K562 (cell line): ENCODE measurements around the gene ATP5MK. TPM values are rescaled to one million over a fixed set of nuclear protein-coding genes. Genes with fewer than 3 reads are reported as not detected.

ENCODE experiments used
- ATAC-seq: fragments of 200-7000 bp; cut with Tn5 transposase; 3 replicates; pipeline ENCODE4 v1.9.1; 2020; ENCODE audit warnings: moderate library complexity
- BruUV-seq: library from RNA; stranded (reverse); fragments of 400-500 nt; replicated peaks from 2 replicates; lab custom pipeline; 2021; lab: Mats Ljungman, UMichigan
- CTCF ChIA-PET: fragments of 300-600 bp; formaldehyde crosslinking; extraction: SDS; loops from one replicate; lab custom pipeline; 2021; ENCODE audit warnings: low intra/inter-chr PET ratio; lab: Yijun Ruan, JAX
- POLR2A ChIA-PET: fragments of 300-600, 350-650 bp; sonication (Branson Sonifier 250); formaldehyde crosslinking; extraction: SDS; loops from one replicate; lab custom pipeline; 2021; ENCODE audit warnings: antibody characterized with exemption, inconsistent platforms; lab: Yijun Ruan, JAX
- DNase-seq, 4 experiments: peaks; one replicate each; pipeline versions ENCODE4 v3.0.0 to v3.0.0-alpha.2; 2011 to 2018; ENCODE audit warnings: low spot score in 3 of 4, mixed read lengths in 3 of 4; ENCODE audit errors: extremely low read depth in 1 of 4
- FAIRE-seq: peaks from 2 replicates; lab custom pipeline; 2011; peaks lifted over from hg19 to GRCh38; lab: Jason Lieb, UNC
- H2AFZ ChIP-seq: 2 replicates; pipeline ENCODE4 v1.6.0; 2011; ENCODE audit warnings: low read depth, low read length, control low read depth, inconsistent platforms
- H3K27ac ChIP-seq: fragments of 200-600 bp; 3 replicates; pipeline ENCODE4 v1.8.0; 2011; ENCODE audit warnings: low read depth, mild to moderate bottlenecking, control low read depth, inconsistent platforms, low read length, moderate library complexity, mixed read lengths; ENCODE audit errors: extremely low read depth
- H3K27me3 ChIP-seq, 2 experiments: fragments of 300-600 bp in 1 of 2; 2 replicates in 1 of 2; 3 replicates in 1 of 2; pipeline versions ENCODE4 v1.6.0 to v1.8.0; 2011; ENCODE audit warnings: inconsistent platforms in 2 of 2, low read length in 2 of 2, mild to moderate bottlenecking in 1 of 2, mixed read lengths in 1 of 2, moderate library complexity in 1 of 2; ENCODE audit not compliant: control insufficient read depth in 2 of 2, insufficient read depth in 2 of 2
- H3K36me3 ChIP-seq: fragments of 300-600 bp; 3 replicates; pipeline ENCODE4 v1.8.0; 2011; ENCODE audit warnings: mild to moderate bottlenecking, low read length, inconsistent platforms; ENCODE audit not compliant: control insufficient read depth, insufficient read depth
- H3K4me1 ChIP-seq, 2 experiments: fragments of 200-600 bp in 1 of 2; replicated peaks in 1 of 2; 2 replicates in 1 of 2; 3 replicates in 1 of 2; pipeline versions ENCODE4 v1.5.1 to v1.8.0; 2011; ENCODE audit warnings: inconsistent platforms in 2 of 2, low read length in 2 of 2, mild to moderate bottlenecking in 1 of 2, mixed read lengths in 1 of 2, moderate library complexity in 1 of 2; ENCODE audit not compliant: control insufficient read depth in 2 of 2, insufficient read depth in 2 of 2
- H3K4me2 ChIP-seq: 2 replicates; pipeline ENCODE4 v1.6.1; 2011; ENCODE audit warnings: low read length, control low read depth, inconsistent platforms, mixed read lengths; ENCODE audit not compliant: insufficient read depth
- H3K4me3 ChIP-seq: fragments of 200-600 bp; sonication (generic), shearing (Covaris generic); 2 replicates; pipeline ENCODE4 v1.5.1; 2016; ENCODE audit warnings: control low read depth, inconsistent platforms
- H3K79me2 ChIP-seq: fragments of 200-600 bp; 3 replicates; pipeline ENCODE4 v1.8.0; 2011; ENCODE audit warnings: low read length, inconsistent platforms; ENCODE audit not compliant: control insufficient read depth, insufficient read depth
- H3K9ac ChIP-seq, 2 experiments: 2 replicates each; pipeline versions ENCODE4 v1.6.0 to v1.6.1; 2011; ENCODE audit warnings: low read depth in 2 of 2, low read length in 2 of 2, control low read depth in 1 of 2, inconsistent platforms in 1 of 2, mild to moderate bottlenecking in 1 of 2, mixed read lengths in 1 of 2; ENCODE audit not compliant: insufficient read depth in 1 of 2
- H3K9me1 ChIP-seq: one replicate; pipeline ENCODE4 v1.6.0; 2011; ENCODE audit warnings: inconsistent platforms, mild to moderate bottlenecking, low read length, moderate library complexity; ENCODE audit not compliant: control insufficient read depth, insufficient read depth
- H3K9me3 ChIP-seq: replicated peaks from 2 replicates; pipeline ENCODE4 v1.5.1; 2011; ENCODE audit warnings: low read depth, low read length, inconsistent platforms; ENCODE audit not compliant: control insufficient read depth, insufficient read depth
- H4K20me1 ChIP-seq: replicated peaks from 2 replicates; pipeline ENCODE4 v1.6.1; 2011; ENCODE audit warnings: low read length, inconsistent platforms, mixed read lengths; ENCODE audit not compliant: control insufficient read depth, insufficient read depth
- ARNT ChIP-seq, 2 experiments: fragments of 450-650 bp; IDR thresholded peaks; 2 replicates each; pipeline ENCODE4 v1.6.1; 2016; ENCODE audit warnings: mild to moderate bottlenecking in 1 of 2
- CREB1 ChIP-seq, 2 experiments: sonication (generic) in 1 of 2; formaldehyde crosslinking in 1 of 2; IDR thresholded peaks; 2 replicates each; pipeline versions ENCODE4 v1.6.1 to v1.8.0; 2012 to 2022; ENCODE audit warnings: inconsistent platforms in 1 of 2, mild to moderate bottlenecking in 1 of 2, missing genetic modification reagents in 1 of 2, moderate library complexity in 1 of 2
- FOXJ2 ChIP-seq: fragments of 200-800 bp; sonication (Bioruptor generic); IDR thresholded peaks from 2 replicates; pipeline ENCODE4 v1.6.1; 2016; ENCODE audit warnings: missing genetic modification characterization, missing compliant biosample characterization
- GMEB1 ChIP-seq: fragments of 250-450 bp; sonication (Bioruptor Pico); IDR thresholded peaks from 2 replicates; pipeline ENCODE4 v1.4.0; 2020; ENCODE audit warnings: mild to moderate bottlenecking
- HMG20B ChIP-seq: fragments of 250-450 bp; sonication (Bioruptor Pico); IDR thresholded peaks from 2 replicates; pipeline ENCODE4 v1.5.0; 2021; ENCODE audit warnings: mild to moderate bottlenecking
- HMGN3 ChIP-seq: IDR thresholded peaks from 2 replicates; pipeline ENCODE4 v1.6.1; 2011; ENCODE audit warnings: borderline replicate concordance, low read depth, mild to moderate bottlenecking, mixed read lengths, low read length; ENCODE audit not compliant: insufficient read length; ENCODE audit errors: extremely low read depth
- NFE2 ChIP-seq: IDR thresholded peaks from 2 replicates; pipeline ENCODE4 v1.6.1; 2014; ENCODE audit warnings: antibody characterized with exemption, low read depth
- OTX1 ChIP-seq: fragments of 450-650 bp; formaldehyde crosslinking; IDR thresholded peaks from 2 replicates; pipeline ENCODE4 v1.4.0; 2022; ENCODE audit warnings: mild to moderate bottlenecking
- TCF3 ChIP-seq: sonication (generic); formaldehyde crosslinking; IDR thresholded peaks from 2 replicates; pipeline ENCODE4 v1.4.0; 2020; ENCODE audit warnings: mild to moderate bottlenecking, missing genetic modification reagents
- U2AF2 ChIP-seq: fragments of 200-400 bp; formaldehyde crosslinking; optimal IDR thresholded peaks from 2 replicates; pipeline ENCODE3; 2017; ENCODE audit warnings: low read depth, mild to moderate bottlenecking, low read length
- ZBTB1 ChIP-seq: sonication (generic); formaldehyde crosslinking; IDR thresholded peaks from 2 replicates; pipeline ENCODE4 v1.8.1; 2023; ENCODE audit warnings: missing genetic modification reagents, low read depth, mild to moderate bottlenecking, borderline replicate concordance
- ZBTB12 ChIP-seq: fragments of 250-450 bp; sonication (Bioruptor Pico); IDR thresholded peaks from 2 replicates; pipeline ENCODE4 v1.4.0; 2020
- ZEB2 ChIP-seq: fragments of 450-650 bp; IDR thresholded peaks from 2 replicates; pipeline ENCODE4 v1.6.1; 2016
- ZKSCAN1 ChIP-seq: fragments of 150-350 bp; IDR thresholded peaks from 2 replicates; pipeline ENCODE4 v1.6.1; 2016; ENCODE audit warnings: low read depth, low read length
- WGBS: fragments of 100-300 bp; shearing (Covaris generic); methylation state at CpG from one replicate; pipeline ENCODE4 v1.1.6; 2016; ENCODE audit warnings: low coverage, mixed read lengths; ENCODE audit not compliant: insufficient coverage; ENCODE audit errors: missing lambda C conversion rate; 5-methylcytosine and 5-hydroxymethylcytosine counted together
- in situ Hi-C: fragments of 300-500 bp; cut with MboI; formaldehyde crosslinking; loops from 4 replicates; pipeline ENCODE4 v1.15.0; 2018; ENCODE audit warnings: inconsistent platforms, mixed read lengths
- intact Hi-C: fragments of 100-400 bp; cut with micrococcal nuclease; formaldehyde crosslinking; loops from 2 replicates; pipeline ENCODE4 v1.14.2; 2022
- polyA plus RNA-seq, 8 experiments: library from polyadenylated mRNA; depleted of rRNA in 4 of 8; stranded (reverse) in 5 of 8; unstranded in 3 of 8; fragments of >200 nt; fragmentation: Nextera tagmentation in 2 of 8; fragmentation: Illumina TruSeq in 1 of 8; extraction: Ambion mirVana in 2 of 8; extraction: Trizol in 1 of 8; gene quantifications; 2 replicates each; pipeline versions ENCODE4 v1.2.1 to v1.2.3, GENCODE V29; 2011 to 2014; ENCODE audit warnings: inconsistent platforms in 1 of 8, missing spikeins in 1 of 8
- total RNA-seq, 7 experiments: library from RNA; depleted of rRNA in 6 of 7; stranded (reverse); fragments of >200 nt in 6 of 7; fragmentation: Illumina TruSeq in 2 of 7; extraction: Trizol in 2 of 7; gene quantifications; 2 replicates each; pipeline versions ENCODE4 v1.2.1 to v1.2.3, GENCODE V29; 2011 to 2021; ENCODE audit warnings: low replicate concordance in 1 of 7
- TF ChIP-seq, protein P1 (sequence below): fragments of 450-650 bp; formaldehyde crosslinking; IDR thresholded peaks from 2 replicates; pipeline ENCODE4 v1.4.0; 2022; ENCODE audit warnings: missing genetic modification characterization

The ATP5MK gene
- total and polyA plus RNA-seq, 9 of the 15 experiments (the other 6 are each of a cell fraction or from before 2014, with no cell fraction given), result 182 to 1,810 (median 741) TPM

DNA sequence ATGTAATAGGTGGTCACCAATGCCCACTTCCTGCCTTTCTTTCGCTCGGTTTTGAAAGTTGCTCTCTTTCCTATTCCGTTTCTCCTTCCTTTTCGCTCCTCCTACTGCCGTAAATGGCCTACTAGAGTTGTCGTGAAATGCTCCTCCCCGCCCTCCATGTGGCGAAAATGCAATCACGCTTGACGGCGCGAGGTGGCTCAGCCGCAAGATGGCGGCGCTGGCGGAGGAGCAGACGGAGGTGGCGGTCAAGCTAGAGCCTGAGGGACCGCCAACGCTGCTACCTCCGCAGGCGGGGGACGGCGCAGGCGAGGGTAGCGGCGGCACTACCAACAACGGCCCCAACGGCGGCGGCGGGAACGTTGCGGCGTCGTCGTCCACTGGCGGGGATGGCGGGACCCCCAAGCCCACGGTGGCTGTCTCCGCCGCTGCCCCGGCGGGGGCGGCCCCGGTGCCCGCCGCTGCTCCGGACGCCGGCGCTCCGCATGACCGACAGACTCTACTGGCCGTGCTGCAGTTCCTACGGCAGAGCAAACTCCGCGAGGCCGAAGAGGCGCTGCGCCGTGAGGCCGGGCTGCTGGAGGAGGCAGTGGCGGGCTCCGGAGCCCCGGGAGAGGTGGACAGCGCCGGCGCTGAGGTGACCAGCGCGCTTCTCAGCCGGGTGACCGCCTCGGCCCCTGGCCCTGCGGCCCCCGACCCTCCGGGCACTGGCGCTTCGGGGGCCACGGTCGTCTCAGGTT, 28.3 kb downstream of the ATP5MK start, which contains the start of gene TAF5:
Gene TAF5 (plus strand): TSS at position 195 of the 737 bp plus-strand sequence. CDS start 14 bp downstream, at position 209.
- FAIRE-seq, result peak; percentile 99
- Histone ChIP-seq H3K27ac (peak within 1 kb of the TSS; percentile 81), H2AFZ (peak within 1 kb of the TSS; percentile 90), H3K27me3 (no peaks in the 10 kb centered on the region), H3K9me3 (no peaks in the 10 kb centered on the region), H3K9ac (peak within 1 kb of the TSS; percentile 83 to 97), H3K36me3 (peaks cover 2% of the 10 kb centered on the region; the same call in 1 of the 3 replicates), H3K9me1 (no peaks in the 10 kb centered on the region), H3K4me3 (peak within 1 kb of the TSS; percentile 93), H3K79me2 (peaks cover 31% of the 10 kb centered on the region), H4K20me1 (no peaks in the 10 kb centered on the region), H3K4me1 (peaks cover 0 to 9% of the 10 kb centered on the region in 2 experiments; a peak in 3 of 5 replicates), H3K4me2 (peak within 1 kb of the TSS; percentile 88)
- POLR2A ChIA-PET, result interaction anchor here (0.6 to 1.3 kb wide), 4 partner anchors 9 to 28 kb away, joined by 3 to 6 read pairs (median 4); partner anchors contain the start of genes ATP5MK and PDCD11
- in situ Hi-C loops, result no loop called here
- peak; percentile 79 to 94 (median 84) for DNase-seq
- WGBS, result under 1% methylated on average over 51 of the region's 81 CpGs
- intact Hi-C loops, result loop anchor here (1.0 kb wide), 1 partner anchor 27 kb away; no protein-coding TSS in a partner anchor
- ATAC-seq, result peak; percentile 87
- no TSS peak for BruUV-seq
- CTCF ChIA-PET, result interaction anchor here (0.6 to 0.7 kb wide), 2 partner anchors 214 to 230 kb away, joined by 3 to 4 read pairs; no protein-coding TSS in a partner anchor
- TF ChIP-seq HMG20B (CRISPR knock-in tag), result no peak
- TF ChIP-seq HMGN3, result no peak
- no peak for TF ChIP-seq TCF3 (CRISPR knock-in tag)
- TF ChIP-seq CREB1 (IDR thresholded peaks at IDR 0.05), result peak; percentile 42
- TF ChIP-seq CREB1 (CRISPR knock-in tag; IDR thresholded peaks at IDR 0.05), result peak; percentile 16; the same call in 1 of the 2 replicates
- TF ChIP-seq, protein P1, sequence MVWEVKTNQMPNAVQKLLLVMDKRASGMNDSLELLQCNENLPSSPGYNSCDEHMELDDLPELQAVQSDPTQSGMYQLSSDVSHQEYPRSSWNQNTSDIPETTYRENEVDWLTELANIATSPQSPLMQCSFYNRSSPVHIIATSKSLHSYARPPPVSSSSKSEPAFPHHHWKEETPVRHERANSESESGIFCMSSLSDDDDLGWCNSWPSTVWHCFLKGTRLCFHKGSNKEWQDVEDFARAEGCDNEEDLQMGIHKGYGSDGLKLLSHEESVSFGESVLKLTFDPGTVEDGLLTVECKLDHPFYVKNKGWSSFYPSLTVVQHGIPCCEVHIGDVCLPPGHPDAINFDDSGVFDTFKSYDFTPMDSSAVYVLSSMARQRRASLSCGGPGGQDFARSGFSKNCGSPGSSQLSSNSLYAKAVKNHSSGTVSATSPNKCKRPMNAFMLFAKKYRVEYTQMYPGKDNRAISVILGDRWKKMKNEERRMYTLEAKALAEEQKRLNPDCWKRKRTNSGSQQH (CRISPR knock-in tag), result no peak
- TF ChIP-seq FOXJ2, result no peak
- TF ChIP-seq ZBTB12 (CRISPR knock-in tag), result no peak
- TF ChIP-seq ARNT (IDR thresholded peaks at IDR 0.05), result no peak
- no peak for TF ChIP-seq ZKSCAN1
- TF ChIP-seq U2AF2, result no peak
- no peak for TF ChIP-seq OTX1
- no peak for TF ChIP-seq ZEB2
- no peak for TF ChIP-seq ZBTB1 (CRISPR knock-in tag)
- no peak for TF ChIP-seq NFE2
- no peak for TF ChIP-seq GMEB1 (CRISPR knock-in tag)
